ENCODE results near the gene PLEKHH1. TPM values are rescaled to one million over a fixed set of nuclear protein-coding genes. Genes with fewer than 3 reads are reported as not detected.

Gene PLEKHH1
- total RNA-seq, 1 experiment from 2014 or later = 27.6 TPM

- no peak for TF ChIP-seq REST (IDR thresholded peaks at IDR 0.05; ENCODE audit: low read depth)
- TF ChIP-seq RAD21 (IDR thresholded peaks at IDR 0.05; ENCODE audit: low read depth) = no peak
- no peak for TF ChIP-seq EZH2phosphoT487 (IDR thresholded peaks at IDR 0.05; ENCODE audit: borderline replicate concordance)
- no peak for TF ChIP-seq SIN3A (IDR thresholded peaks at IDR 0.05; ENCODE audit: low read depth)
Observed at GRCh38 chr14:67553547-67553946, 20.5 kb downstream of the PLEKHH1 start (continued).

- Histone ChIP-seq H3K9me2 (ENCODE audit: insufficient read depth) (no peaks in the 10 kb centered on the region), H3K36me3 (ENCODE audit: control insufficient read depth in 1 of 2, insufficient read depth in 2 of 2, low read length in 2 of 2) (no peaks in the 10 kb centered on the region), H2AFZ (ENCODE audit: low read depth, low read length, poor library complexity, severe bottlenecking) (no peak overlapping the region), H4K20me1 (ENCODE audit: insufficient read depth) (no peaks in the 10 kb centered on the region), H3K4me1 (ENCODE audit: control insufficient read depth in 1 of 2, insufficient read depth in 2 of 2, low read length in 2 of 2) (peaks cover 4 to 16% of the 10 kb centered on the region in 2 experiments; a peak in 3 of 4 replicates), H3K27ac (ENCODE audit: low read depth, low read length) (no peak overlapping the region), H3K27me3 (ENCODE audit: insufficient read depth, low read length) (no peaks in the 10 kb centered on the region), H3K4me3 (replicated peaks in 1 of 2; ENCODE audit: low read depth in 1 of 2, low read length in 2 of 2) (no peak overlapping the region), H3K79me2 (ENCODE audit: insufficient read depth, low read length) (no peaks in the 10 kb centered on the region), H3K9ac (ENCODE audit: low read length) (no peak overlapping the region), H3K4me2 (ENCODE audit: low read length) (no peak overlapping the region), H3K9me3 (ENCODE audit: control insufficient read depth in 1 of 2, insufficient read depth in 1 of 2, low read depth in 1 of 2, low read length in 2 of 2) (no peaks in the 10 kb centered on the region)
- DNase-seq (ENCODE audit: low read depth, low spot score) = no peak
- ChIA-PET RAD21 (ENCODE audit: low non-redundant PET in 1 of 2, low total read pairs in 2 of 2, uncharacterized antibody in 2 of 2, unreplicated experiment in 2 of 2) (no interaction called here), POLR2A (no interaction called here), CTCF (interaction anchor here (1.1 kb wide), 1 partner anchor 27 kb away, joined by 3 read pairs; no protein-coding TSS in a partner anchor)
- no TSS peak for BruUV-seq (replicated peaks)
- TF ChIP-seq CEBPB (IDR thresholded peaks at IDR 0.05; ENCODE audit: low read depth) = no peak
- no peak for TF ChIP-seq MAX (IDR thresholded peaks at IDR 0.05)
- TF ChIP-seq ZFX (IDR thresholded peaks at IDR 0.05) = no peak
- TF ChIP-seq TCF7L2 (IDR thresholded peaks at IDR 0.05; ENCODE audit: borderline replicate concordance, extremely low read depth, insufficient read depth, insufficient read length) = no peak
- TF ChIP-seq YY1 (IDR thresholded peaks at IDR 0.05; ENCODE audit: extremely low read depth, insufficient replicate concordance, low read depth, low read length) = no peak
- TF ChIP-seq REST (IDR thresholded peaks at IDR 0.05; ENCODE audit: low read depth) = no peak
- TF ChIP-seq ZNF274 (IDR thresholded peaks at IDR 0.05; ENCODE audit: low read depth, low read length) = no peak
- no peak for ATAC-seq
- intact Hi-C loops (cut with micrococcal nuclease) = no loop called here
Observed at GRCh38 chr14:67554341-67554740, 21.3 kb downstream of the PLEKHH1 start.
